Suprapubic skin (tissue), 3 donors: ENCODE measurements around the gene KNCN.

Experiments used
- CTCF ChIP-seq, 2 donors: fragments of 200-600 bp in 1 of 2; fragments of 450-650 bp in 1 of 2; sonication (generic) in 1 of 2; IDR thresholded peaks; one replicate each; pipeline ENCODE4 v1.5.1; 2016 to 2019; ENCODE audit warnings: antibody characterized with exemption in 2 of 2, mild to moderate bottlenecking in 1 of 2, moderate library complexity in 1 of 2
- POLR2A ChIP-seq, 2 donors: fragments of 450-650 bp; IDR thresholded peaks; one replicate each; pipeline ENCODE4 v1.6.1; 2017; ENCODE audit warnings: antibody characterized with exemption in 2 of 2, mild to moderate bottlenecking in 2 of 2, moderate library complexity in 2 of 2

DNA sequence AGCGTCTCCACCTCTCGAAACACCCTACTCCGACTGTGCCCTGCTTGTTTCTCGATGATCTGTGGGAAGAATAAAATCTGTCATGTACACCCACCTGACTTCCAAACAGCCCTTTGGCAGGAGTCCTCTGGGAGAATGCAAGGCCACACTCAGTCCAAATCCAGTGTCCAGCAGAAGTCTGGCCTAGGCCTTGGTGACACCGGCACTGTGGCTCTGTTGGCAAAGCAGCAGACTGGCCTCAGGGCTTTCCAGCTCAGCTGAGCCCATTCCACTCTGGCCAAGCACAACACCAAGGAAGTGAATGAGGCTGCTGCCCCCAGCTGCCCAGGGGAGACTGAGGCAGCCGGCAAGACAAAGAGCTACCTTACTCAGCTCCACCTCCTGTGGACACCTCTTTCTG is 25.1 kb upstream of the KNCN start:
- TF ChIP-seq CTCF (IDR thresholded peaks at IDR 0.05) (no peak), POLR2A (IDR thresholded peaks at IDR 0.05) (no peak)
